ENCODE results near the gene NRXN3.

NRXN3 gene

GRCh38 chr14:79420725-79421124 is 1250.6 kb downstream of the NRXN3 start (continued):
- TF ChIP-seq ZNF18 (tag by site-specific recombination; IDR thresholded peaks at IDR 0.05) (no peak), ZSCAN4 (tag by site-specific recombination; IDR thresholded peaks at IDR 0.05) (no peak), ZNF785 (tag by site-specific recombination; IDR thresholded peaks at IDR 0.05) (no peak)

- Histone ChIP-seq H3K27ac (ENCODE audit: extremely low read depth, low read depth, low read length) (no peak overlapping the region), H3K4me1 (ENCODE audit: control insufficient read depth, insufficient read depth, low read length) (peaks cover 12% of the 10 kb centered on the region; the same call in 1 of the 2 replicates), H3K4me3 (ENCODE audit: low read depth, low read length) (no peak overlapping the region), H3K9me3 (ENCODE audit: control insufficient read depth, insufficient read depth, low read depth, low read length) (no peaks in the 10 kb centered on the region), H3K36me3 (ENCODE audit: control insufficient read depth in 2 of 2, insufficient read depth in 1 of 2, low read length in 2 of 2) (no peaks in the 10 kb centered on the region)
- CTCF ChIA-PET, result no interaction called here
- POLR2A ChIA-PET, result no interaction called here
- no peak for TF ChIP-seq ZNF843 (tag by site-specific recombination; IDR thresholded peaks at IDR 0.05)
- TF ChIP-seq ZNF624 (tag by site-specific recombination; IDR thresholded peaks at IDR 0.05), result no peak
- no peak for TF ChIP-seq ZNF692 (tag by site-specific recombination; IDR thresholded peaks at IDR 0.05)
- TF ChIP-seq ZBTB10 (tag by site-specific recombination; IDR thresholded peaks at IDR 0.05), result no peak
- TF ChIP-seq ZNF701 (tag by site-specific recombination; IDR thresholded peaks at IDR 0.05), result no peak
- TF ChIP-seq ZNF184 (tag by site-specific recombination; IDR thresholded peaks at IDR 0.05), result no peak
- no peak for TF ChIP-seq ZBTB1 (tag by site-specific recombination; IDR thresholded peaks at IDR 0.05)
- no peak for TF ChIP-seq REST (tag by site-specific recombination; IDR thresholded peaks at IDR 0.05)
- TF ChIP-seq ZNF26 (tag by site-specific recombination; IDR thresholded peaks at IDR 0.05), result no peak
- TF ChIP-seq ZNF529 (tag by site-specific recombination; IDR thresholded peaks at IDR 0.05; ENCODE audit: insufficient replicate concordance), result no peak
- no peak for TF ChIP-seq ZBTB21 (tag by site-specific recombination; IDR thresholded peaks at IDR 0.05)
- TF ChIP-seq ZNF449 (tag by site-specific recombination; IDR thresholded peaks at IDR 0.05), result no peak
Observed at GRCh38 chr14:79421811-79422210, 1251.6 kb downstream of the NRXN3 start.
